Effector memory CD8-positive, alpha-beta T cell (primary cell): Measurements from ENCODE around the gene MFRP.

Source experiments
- ATAC-seq: fragments of 150-1000 bp; cut with Tn5 transposase; replicated peaks from 2 replicates; pipeline ENCODE4 v1.10.0; 2021; ENCODE audit warnings: mild to moderate bottlenecking, moderate library complexity
- DNase-seq, 3 experiments: peaks; one replicate each; pipeline ENCODE4 v3.0.0; 2021
- H3K27ac Mint-ChIP-seq, 2 donors: one replicate each; pipeline ENCODE4 v1.8.0; 2022; ENCODE audit warnings: mild to moderate bottlenecking in 2 of 2, mixed read lengths in 2 of 2, moderate library complexity in 2 of 2
- H3K27me3 Mint-ChIP-seq, 2 donors: one replicate each; pipeline ENCODE4 v1.8.0; 2022; ENCODE audit warnings: mixed read lengths in 2 of 2
- H3K36me3 Mint-ChIP-seq: one replicate; pipeline ENCODE4 v1.8.0; 2022; ENCODE audit warnings: mild to moderate bottlenecking, moderate library complexity, mixed read lengths; ENCODE audit not compliant: insufficient read depth
- H3K4me1 Mint-ChIP-seq, 2 donors: one replicate each; pipeline ENCODE4 v1.8.0; 2022; ENCODE audit warnings: low read depth in 2 of 2, mixed read lengths in 2 of 2
- H3K4me3 Mint-ChIP-seq, 2 donors: one replicate each; pipeline ENCODE4 v1.8.0; 2022; ENCODE audit warnings: mild to moderate bottlenecking in 2 of 2, mixed read lengths in 2 of 2, moderate library complexity in 2 of 2
- H3K9me3 Mint-ChIP-seq, 2 donors: one replicate each; pipeline ENCODE4 v1.8.0; 2022; ENCODE audit warnings: mixed read lengths in 2 of 2

Gene MFRP

DNA sequence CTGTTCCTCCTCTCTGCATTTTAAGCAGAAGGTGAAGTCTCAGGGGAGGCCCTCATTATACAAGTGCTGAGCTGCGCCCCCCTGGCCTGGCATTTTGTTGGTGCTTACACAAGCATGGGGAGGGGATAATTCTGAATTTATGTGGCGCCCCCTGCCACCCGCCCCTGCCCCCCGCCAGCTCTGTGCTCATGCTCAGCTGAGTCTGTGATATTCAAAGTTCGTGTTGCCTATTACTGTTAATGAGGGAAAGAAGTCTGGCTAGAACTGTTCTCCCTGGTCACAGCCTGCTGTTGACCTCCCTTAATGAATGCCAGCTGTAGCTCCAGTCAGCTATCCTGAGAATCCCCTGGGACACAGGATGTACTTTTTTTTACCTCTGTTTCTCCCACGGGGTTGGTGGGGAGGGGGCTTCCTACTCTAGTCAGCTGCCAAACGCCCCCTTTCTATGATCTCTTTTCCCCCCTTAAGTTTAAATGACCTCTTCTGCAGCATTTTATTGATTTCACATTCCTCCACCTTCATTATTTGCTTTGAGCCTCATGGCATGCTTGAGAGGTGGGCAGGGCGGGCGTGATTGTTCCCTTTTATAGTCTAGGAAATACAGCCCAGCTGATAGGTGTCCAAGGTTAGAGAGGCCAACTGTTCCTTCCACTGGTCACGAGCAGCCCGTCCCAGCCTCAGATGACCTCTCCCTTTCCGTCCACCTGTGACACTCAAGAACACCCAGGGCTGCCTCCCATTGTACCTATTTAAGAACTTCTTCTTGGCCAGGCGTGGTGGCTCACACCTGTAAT, 22.8 kb upstream of the MFRP start:
- no peak overlapping the region for H3K4me3 Mint-ChIP-seq
- H3K4me1 Mint-ChIP-seq: peaks cover 10 to 31% of the 10 kb centered on the region in 2 donors
- no peaks in the 10 kb centered on the region for H3K9me3 Mint-ChIP-seq
- no peak overlapping the region for H3K27ac Mint-ChIP-seq
- peaks cover 36 to 56% of the 10 kb centered on the region in 2 donors for H3K27me3 Mint-ChIP-seq
- DNase-seq (no peak), ATAC-seq (no peak)
- H3K36me3 Mint-ChIP-seq: peaks cover 9% of the 10 kb centered on the region

DNA sequence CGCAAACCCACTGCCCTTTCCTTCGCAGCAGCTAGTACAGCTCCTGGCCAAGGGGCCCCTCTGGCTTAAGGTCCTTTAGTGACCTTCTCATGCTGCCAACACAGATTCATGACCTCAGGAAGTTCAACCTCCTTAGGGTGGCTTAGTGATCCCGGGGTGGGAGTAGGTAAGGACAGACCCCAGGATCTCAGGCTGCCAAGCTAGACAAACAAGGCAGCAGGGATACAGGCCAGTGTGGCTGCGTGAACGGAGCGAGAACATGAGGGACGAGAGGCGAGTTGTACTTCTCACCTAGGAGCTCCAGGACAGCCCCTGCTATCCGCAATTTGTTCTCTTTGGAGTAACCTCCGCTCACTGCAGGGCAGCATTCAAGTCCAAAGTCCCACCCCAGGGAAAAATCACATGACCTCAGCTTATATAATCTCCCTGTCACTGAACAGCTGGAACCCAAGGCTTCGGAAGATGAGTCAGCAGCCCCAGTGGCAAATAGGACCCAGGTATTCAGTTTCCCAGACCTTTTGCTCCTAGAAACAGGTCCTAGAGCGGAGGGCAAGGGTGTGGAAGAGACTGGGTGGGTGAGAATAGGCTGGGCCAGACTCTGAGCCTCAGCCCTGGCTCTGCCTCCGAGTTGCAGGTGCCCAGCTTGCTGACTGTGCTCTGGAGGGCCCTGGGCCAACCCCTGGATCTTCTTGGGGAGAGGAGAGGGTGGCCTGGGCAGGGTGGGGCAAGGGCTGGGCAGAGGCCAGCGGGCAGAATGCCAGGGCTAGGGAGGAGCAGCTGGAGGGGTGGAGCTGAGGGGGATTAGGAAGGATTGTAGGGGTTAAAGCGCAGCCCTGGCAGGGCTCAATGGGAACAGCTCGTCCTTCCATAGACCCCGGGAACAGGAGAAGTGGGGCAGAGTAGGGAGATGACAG, 21.9 kb upstream of the MFRP start:
- no peak overlapping the region for H3K4me3 Mint-ChIP-seq
- no peaks in the 10 kb centered on the region for H3K9me3 Mint-ChIP-seq
- ATAC-seq (no peak), DNase-seq (no peak)
- H3K36me3 Mint-ChIP-seq: peaks cover 10% of the 10 kb centered on the region
- H3K27ac Mint-ChIP-seq: no peak overlapping the region
- H3K27me3 Mint-ChIP-seq: peaks cover 37 to 62% of the 10 kb centered on the region in 2 donors
- H3K4me1 Mint-ChIP-seq: peaks cover 11 to 27% of the 10 kb centered on the region in 2 donors

DNA sequence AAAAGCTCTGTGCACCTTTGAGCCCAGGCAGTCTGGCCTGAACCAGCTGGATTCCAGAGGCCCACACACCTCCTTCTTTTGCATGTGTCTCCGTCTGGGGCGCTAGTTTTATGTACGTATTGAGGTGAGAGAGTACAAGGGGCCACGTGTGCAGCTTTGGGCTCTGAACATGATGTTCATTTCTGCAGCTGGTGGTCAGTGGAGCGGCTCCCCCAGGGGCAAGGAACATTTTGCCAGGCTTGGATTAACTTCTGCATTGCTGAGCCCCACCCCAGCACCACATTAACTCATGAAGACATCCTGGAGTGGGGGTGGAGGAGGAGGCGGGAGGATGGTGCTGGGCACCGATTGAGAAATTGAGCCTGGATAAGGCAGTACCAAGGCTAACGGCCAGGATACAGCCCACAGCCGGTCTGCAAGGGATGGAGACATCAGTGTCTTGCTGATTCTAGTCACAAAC, 21.2 kb upstream of the MFRP start:
- Mint-ChIP-seq H3K4me1 (peaks cover 11 to 24% of the 10 kb centered on the region in 2 donors), H3K27me3 (peaks cover 44 to 69% of the 10 kb centered on the region in 2 donors), H3K27ac (peak overlapping the region in 1 of 2 donors; percentile 66), H3K9me3 (no peaks in the 10 kb centered on the region), H3K4me3 (no peak overlapping the region), H3K36me3 (peaks cover 12% of the 10 kb centered on the region)
- no peak for ATAC-seq
- no peak for DNase-seq

DNA sequence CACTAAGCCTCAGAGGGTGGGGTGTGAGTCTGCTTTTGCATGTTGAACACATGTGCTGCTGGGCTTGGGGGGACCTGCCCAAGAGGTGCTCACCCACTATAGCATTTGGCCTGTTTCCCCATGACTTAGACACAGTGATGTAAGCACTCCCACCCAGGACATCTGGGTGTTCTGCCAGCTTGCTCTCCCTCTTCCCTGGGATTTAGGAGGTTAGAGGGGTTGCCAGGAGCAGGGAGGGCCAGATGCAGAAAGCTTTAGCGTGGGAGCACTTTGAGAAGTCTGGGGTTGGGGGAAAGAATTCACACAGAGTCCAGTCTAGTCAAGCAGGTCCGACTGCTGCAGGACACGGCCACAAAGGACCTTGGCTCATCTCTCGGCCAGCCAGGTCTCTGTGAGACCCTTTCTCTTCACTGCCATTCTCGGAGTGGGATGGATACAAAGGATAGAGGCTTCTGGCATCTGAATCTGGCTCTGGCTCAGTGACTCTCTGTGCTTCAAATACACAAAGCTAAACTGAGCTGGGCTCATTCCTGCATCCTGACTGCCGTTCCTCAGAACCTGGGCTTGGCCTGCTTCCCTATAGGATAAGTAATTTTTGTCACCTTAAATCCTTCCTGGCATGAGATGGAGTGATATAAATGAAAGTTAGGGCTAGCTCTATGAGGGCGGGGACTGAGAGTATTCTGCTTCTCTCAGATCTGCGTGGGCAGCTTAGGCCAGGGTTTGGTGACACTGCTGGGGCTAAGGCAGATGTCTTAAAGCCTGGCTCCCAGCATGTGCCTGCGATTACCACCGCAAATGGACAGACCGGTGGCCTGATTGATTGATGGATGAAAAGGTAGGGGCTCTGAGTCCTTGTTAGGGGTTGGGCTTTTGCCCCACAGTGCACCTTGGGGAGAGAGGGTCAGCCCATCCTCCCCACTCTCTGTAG, 20.4 kb upstream of the MFRP start:
- peaks cover 11 to 24% of the 10 kb centered on the region in 2 donors for H3K4me1 Mint-ChIP-seq
- peak overlapping the region; percentile 51 to 66 for H3K27ac Mint-ChIP-seq
- peaks cover 9% of the 10 kb centered on the region for H3K36me3 Mint-ChIP-seq
- no peaks in the 10 kb centered on the region for H3K9me3 Mint-ChIP-seq
- DNase-seq (no peak), ATAC-seq (no peak)
- no peak overlapping the region for H3K4me3 Mint-ChIP-seq
- peaks cover 51 to 76% of the 10 kb centered on the region in 2 donors for H3K27me3 Mint-ChIP-seq

DNA sequence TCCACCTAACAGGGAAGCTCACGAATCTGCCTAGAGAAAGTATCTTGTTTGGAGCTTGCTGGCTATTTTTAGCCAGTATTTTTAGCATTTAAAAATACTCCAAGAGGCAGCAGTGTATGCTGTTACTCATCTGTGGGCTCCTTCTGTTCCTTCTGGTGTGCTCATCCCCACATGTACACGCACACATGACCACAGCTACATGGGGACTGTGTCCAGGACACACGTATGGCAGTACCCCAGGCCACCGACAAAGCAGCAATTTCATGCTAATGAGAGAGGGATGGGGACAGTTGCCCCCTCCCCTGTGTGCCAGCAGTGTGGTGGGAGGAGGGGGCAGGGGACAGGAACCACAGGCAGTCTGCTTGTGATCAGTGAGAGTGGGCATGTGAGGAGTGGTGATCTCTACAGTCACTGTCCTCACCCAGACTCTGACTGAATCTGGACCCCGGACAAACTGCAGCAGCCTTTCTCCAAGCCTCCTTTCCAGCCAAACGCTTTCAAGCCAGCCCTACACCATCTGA, 18.6 kb upstream of the MFRP start:
- H3K9me3 Mint-ChIP-seq: no peaks in the 10 kb centered on the region
- H3K4me1 Mint-ChIP-seq: peaks cover 4 to 15% of the 10 kb centered on the region in 2 donors
- ATAC-seq (no peak), DNase-seq (no peak)
- peaks cover 9% of the 10 kb centered on the region for H3K36me3 Mint-ChIP-seq
- peak overlapping the region in 1 of 2 donors; percentile 62 for H3K27ac Mint-ChIP-seq
- peak overlapping the region; percentile 77 for H3K4me3 Mint-ChIP-seq
- H3K27me3 Mint-ChIP-seq: peaks cover 57 to 81% of the 10 kb centered on the region in 2 donors

DNA sequence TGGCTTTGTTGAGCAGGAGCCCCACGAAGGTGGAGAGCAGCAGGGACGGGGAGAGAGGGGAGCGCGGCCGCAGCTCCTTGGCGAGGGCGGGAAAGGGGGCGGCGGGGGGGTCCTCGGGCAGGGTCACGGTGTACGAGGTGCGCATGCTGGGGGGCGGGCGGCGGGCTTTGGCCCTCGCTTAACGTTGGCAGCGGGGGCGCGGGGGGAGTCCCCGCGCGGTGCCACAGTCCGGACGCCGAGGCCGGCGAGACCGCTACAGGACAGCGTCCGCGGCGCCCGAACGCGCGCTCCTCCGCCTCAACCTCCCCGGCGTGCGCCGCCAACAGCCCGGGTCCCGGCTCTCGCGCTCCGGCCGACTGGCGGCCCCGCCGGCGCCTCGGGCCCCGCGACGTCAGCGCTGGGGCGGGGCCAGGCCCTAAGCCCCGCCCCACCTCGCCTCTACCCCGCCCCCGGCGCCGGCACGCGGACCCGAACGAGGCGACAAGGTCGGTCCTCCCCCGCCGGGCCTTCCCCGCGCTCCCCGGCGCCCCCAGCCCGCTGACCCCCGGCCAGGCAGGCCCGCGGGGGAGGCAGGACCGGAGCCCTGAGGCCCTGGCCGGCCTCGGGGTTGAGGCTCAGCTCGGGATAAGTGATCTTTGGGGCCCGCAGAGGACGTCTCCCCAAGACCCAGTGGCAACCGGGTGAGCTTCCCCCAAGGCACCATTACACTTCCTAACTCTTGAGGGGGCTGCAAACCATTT, 17.5 kb upstream of the MFRP start:
- Mint-ChIP-seq H3K4me3 (peak overlapping the region; percentile 77), H3K27ac (peak overlapping the region in 1 of 2 donors; percentile 62), H3K36me3 (peaks cover 11% of the 10 kb centered on the region), H3K4me1 (peaks cover 4 to 13% of the 10 kb centered on the region in 2 donors), H3K27me3 (peaks cover 57 to 70% of the 10 kb centered on the region in 2 donors), H3K9me3 (no peaks in the 10 kb centered on the region)
- DNase-seq: peak; percentile 30 to 49 (median 46)
- peak; percentile 88 for ATAC-seq

DNA sequence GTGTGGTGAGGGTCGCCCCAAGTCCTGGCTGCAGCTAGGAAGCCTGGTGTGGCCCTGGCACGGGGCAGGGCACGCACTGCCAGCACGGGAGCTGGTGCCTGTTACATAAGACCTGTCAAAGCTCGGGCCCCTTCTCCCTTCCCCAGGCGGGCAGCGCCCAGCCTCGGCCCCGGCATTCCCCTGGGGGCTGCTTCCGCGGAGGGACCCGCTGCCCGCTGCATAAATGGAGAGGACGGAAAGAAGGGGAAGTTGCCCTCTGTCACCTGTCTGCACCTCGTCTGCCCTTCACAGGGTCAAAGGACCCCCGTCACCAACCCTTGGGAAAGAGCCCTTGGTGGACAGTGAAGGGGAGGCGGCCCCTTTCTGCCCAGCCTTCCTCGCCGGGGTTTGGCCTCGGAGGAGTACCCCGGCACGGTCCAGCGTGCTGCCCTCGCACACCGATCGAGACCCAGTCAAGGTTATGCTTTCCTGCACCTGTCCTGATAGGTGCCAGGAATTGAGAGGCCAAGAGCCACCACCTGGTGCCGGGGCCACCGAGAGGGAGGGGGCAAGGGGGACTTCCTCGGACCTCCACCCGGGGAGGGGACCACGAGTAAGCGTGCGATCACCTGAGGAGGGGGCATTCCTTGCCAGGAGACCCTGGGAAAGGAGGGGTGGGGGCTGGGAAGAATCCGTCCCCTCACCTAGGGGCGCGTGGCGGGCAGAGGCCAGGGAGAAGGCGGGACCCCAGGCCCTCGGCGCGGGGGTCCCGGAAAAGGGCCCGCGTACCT, 16.8 kb upstream of the MFRP start:
- Mint-ChIP-seq H3K27me3 (peaks cover 57 to 64% of the 10 kb centered on the region in 2 donors), H3K4me1 (peaks cover 4 to 13% of the 10 kb centered on the region in 2 donors), H3K4me3 (peak overlapping the region; percentile 44 to 64)

DNA sequence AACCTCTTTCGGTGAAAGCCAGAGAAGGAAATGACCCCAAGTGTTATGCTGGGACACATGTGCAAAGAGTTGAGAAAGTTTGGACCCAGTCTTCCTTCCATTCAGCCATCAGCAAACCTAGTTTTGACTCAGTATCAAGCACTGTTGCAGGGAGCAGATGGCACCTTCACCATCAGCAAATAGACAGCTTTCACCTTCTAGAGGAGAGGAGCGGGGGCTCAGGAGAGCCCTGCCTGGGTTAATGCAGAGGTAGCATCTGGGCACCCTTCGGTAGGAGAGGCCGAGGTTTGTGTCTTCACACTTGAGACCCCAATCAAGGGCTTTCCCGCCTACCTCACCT, 16.2 kb upstream of the MFRP start:
- H3K4me3 Mint-ChIP-seq: peak overlapping the region; percentile 44 to 64
- H3K27me3 Mint-ChIP-seq: peaks cover 56 to 64% of the 10 kb centered on the region in 2 donors
- DNase-seq: no peak
- no peak overlapping the region for H3K27ac Mint-ChIP-seq
- peaks cover 11% of the 10 kb centered on the region for H3K36me3 Mint-ChIP-seq
- peaks cover 4 to 13% of the 10 kb centered on the region in 2 donors for H3K4me1 Mint-ChIP-seq
- ATAC-seq: no peak
- no peaks in the 10 kb centered on the region for H3K9me3 Mint-ChIP-seq

More for the DNA sequence above, 16.8 kb upstream of the MFRP start:
- DNase-seq (no peak), ATAC-seq (no peak)
- no peaks in the 10 kb centered on the region for H3K9me3 Mint-ChIP-seq
- H3K36me3 Mint-ChIP-seq: peaks cover 11% of the 10 kb centered on the region
- no peak overlapping the region for H3K27ac Mint-ChIP-seq

DNA sequence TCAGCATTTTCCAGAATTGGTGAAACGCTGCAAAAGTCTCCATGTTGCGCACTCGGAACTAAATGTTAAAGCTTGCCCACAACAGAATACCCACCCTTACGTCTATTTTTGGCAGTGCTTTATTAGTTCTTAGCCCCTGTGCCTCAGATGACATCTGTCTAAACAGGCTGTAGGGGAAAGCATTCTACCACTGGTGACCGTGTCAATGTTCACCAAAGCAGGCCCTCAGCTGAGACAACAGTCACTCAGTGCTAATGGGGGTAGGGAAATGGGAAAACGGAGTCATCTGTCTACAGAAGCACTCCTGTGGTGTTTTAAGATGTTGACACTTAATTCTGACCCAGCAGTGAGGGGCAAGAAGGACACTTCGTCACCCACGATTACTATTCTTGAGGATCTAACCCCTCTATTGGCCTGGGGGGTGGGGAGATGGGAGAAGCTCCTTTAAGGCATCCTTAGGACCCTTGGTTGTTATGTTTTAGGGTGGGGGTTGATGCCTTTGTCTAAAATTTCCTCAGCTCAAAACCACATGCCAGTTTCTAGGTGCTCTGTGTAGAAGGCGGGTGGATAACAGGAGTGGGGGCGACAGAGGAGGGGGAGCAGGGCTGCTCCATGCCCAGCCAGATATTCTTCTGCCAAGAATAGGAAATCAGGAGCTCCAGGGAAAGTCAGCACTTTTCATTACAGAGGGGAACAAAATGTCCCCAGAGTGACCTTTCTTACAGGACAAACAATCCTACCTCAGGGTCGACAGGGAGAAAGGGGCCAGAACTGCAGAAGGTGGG, 15.6 kb upstream of the MFRP start:
- no peak for ATAC-seq
- Mint-ChIP-seq H3K27ac (no peak overlapping the region), H3K36me3 (peaks cover 11% of the 10 kb centered on the region), H3K4me3 (peak overlapping the region in 1 of 2 donors; percentile 64), H3K4me1 (peaks cover 6 to 15% of the 10 kb centered on the region in 2 donors), H3K9me3 (no peaks in the 10 kb centered on the region), H3K27me3 (peaks cover 56 to 64% of the 10 kb centered on the region in 2 donors)
- no peak for DNase-seq

DNA sequence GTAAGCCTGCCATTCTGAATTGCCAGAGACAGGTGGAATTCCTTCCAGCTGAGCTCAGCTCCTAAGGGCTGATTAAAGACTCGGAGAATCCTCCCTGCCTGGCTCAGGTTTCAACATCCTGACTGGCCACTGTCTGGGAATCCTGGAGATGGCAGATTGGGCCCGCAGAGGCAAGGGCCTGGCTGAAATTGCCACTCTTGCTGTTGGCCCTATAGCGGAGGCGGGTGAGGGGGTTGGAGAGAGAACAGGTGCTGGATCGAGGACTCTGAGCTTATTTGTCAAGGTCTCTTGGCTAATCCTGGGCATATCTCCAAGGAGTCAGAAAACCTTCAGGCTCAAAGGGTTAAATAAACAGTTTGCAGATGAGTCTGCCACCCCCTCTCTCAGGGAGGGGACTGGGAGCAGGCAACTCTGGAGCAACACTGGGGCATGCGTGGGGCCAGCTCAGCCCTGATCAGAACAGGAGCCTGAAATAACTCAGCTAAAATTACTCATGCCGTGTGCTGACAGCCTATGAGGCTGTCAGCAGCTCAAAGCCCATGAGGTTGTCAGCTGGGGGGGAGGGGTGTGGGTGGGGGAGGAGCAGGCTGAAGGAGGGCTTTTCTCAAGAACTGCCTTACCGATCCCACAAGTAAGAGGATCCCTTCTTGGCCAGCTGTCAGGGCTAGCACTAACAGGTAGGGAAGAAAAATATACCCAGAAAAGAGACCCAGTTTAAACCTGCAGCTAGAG, 14.7 kb upstream of the MFRP start:
- no peak for DNase-seq
- H3K36me3 Mint-ChIP-seq: peaks cover 11% of the 10 kb centered on the region
- no peaks in the 10 kb centered on the region for H3K9me3 Mint-ChIP-seq
- peaks cover 48 to 64% of the 10 kb centered on the region in 2 donors for H3K27me3 Mint-ChIP-seq
- no peak for ATAC-seq
- no peak overlapping the region for H3K27ac Mint-ChIP-seq
- H3K4me3 Mint-ChIP-seq: no peak overlapping the region
- peaks cover 11 to 18% of the 10 kb centered on the region in 2 donors for H3K4me1 Mint-ChIP-seq
